H1 (cell line): ENCODE data around the gene ASTL. TPM values are rescaled to one million over a fixed set of nuclear protein-coding genes. Genes with fewer than 3 reads are reported as not detected.

Experiments
- CTCF ChIA-PET: fragments of 300-600 bp; sonication (Branson Sonifier 250); formaldehyde crosslinking; loops from one replicate; lab custom pipeline; 2021; ENCODE audit not compliant: partially characterized antibody; lab: Charles Lee
- POLR2A ChIA-PET: fragments of 300-600 bp; sonication (Branson Sonifier 250); formaldehyde crosslinking; loops from one replicate; lab custom pipeline; 2021; ENCODE audit warnings: inconsistent platforms; ENCODE audit not compliant: partially characterized antibody; lab: Charles Lee
- DNase-seq, 2 experiments: peaks; one replicate each; pipeline versions ENCODE4 v3.0.0 to v3.0.0-alpha.2; 2010 to 2022; ENCODE audit warnings: low spot score in 2 of 2, low read depth in 1 of 2, mixed read lengths in 1 of 2
- FAIRE-seq: peaks from 2 replicates; lab custom pipeline; 2011; peaks lifted over from hg19 to GRCh38; lab: Jason Lieb, UNC
- H2AFZ ChIP-seq: 2 replicates; pipeline ENCODE4 v1.8.1; 2012; ENCODE audit warnings: low read length, inconsistent platforms
- H2AK5ac ChIP-seq: 2 replicates; pipeline ENCODE4 v1.6.1; 2013; ENCODE audit warnings: low read depth, low read length
- H2BK120ac ChIP-seq: replicated peaks from 2 replicates; pipeline ENCODE3; 2013; ENCODE audit warnings: low read depth, low read length, inconsistent platforms
- H2BK12ac ChIP-seq: 2 replicates; pipeline ENCODE4 v1.6.1; 2013; ENCODE audit warnings: low read depth, low read length
- H2BK15ac ChIP-seq: 2 replicates; pipeline ENCODE4 v1.6.1; 2013; ENCODE audit warnings: low read length
- H2BK20ac ChIP-seq: 2 replicates; pipeline ENCODE4 v1.6.1; 2013; ENCODE audit warnings: low read length
- H2BK5ac ChIP-seq: 2 replicates; pipeline ENCODE4 v1.6.1; 2013; ENCODE audit warnings: low read depth, low read length
- H3K14ac ChIP-seq: 2 replicates; pipeline ENCODE4 v1.6.1; 2013; ENCODE audit warnings: inconsistent platforms; ENCODE audit not compliant: insufficient read length
- H3K18ac ChIP-seq: 2 replicates; pipeline ENCODE4 v1.6.1; 2013; ENCODE audit warnings: low read length; ENCODE audit errors: extremely low read depth
- H3K23ac ChIP-seq: 2 replicates; pipeline ENCODE4 v1.6.1; 2013; ENCODE audit warnings: inconsistent platforms; ENCODE audit not compliant: insufficient read length
- H3K23me2 ChIP-seq: 2 replicates; pipeline ENCODE4 v1.6.1; 2013; ENCODE audit warnings: low read depth, low read length
- H3K27ac ChIP-seq: 2 replicates; pipeline ENCODE4 v1.6.1; 2011; ENCODE audit warnings: low read depth, low read length, inconsistent platforms
- H3K27me3 ChIP-seq, 4 experiments: replicated peaks in 1 of 4; 1 replicate in 1 of 4; 2 replicates in 3 of 4; pipeline versions ENCODE4 v1.6.1 to v1.8.1; 2011 to 2013; ENCODE audit warnings: low read length in 3 of 4, mild to moderate bottlenecking in 3 of 4, inconsistent platforms in 2 of 4, mixed read lengths in 2 of 4, moderate library complexity in 1 of 4; ENCODE audit not compliant: control insufficient read depth in 3 of 4, insufficient read depth in 3 of 4; ENCODE audit errors: extremely low read depth in 1 of 4
- H3K36me3 ChIP-seq, 4 experiments: 2 replicates each; pipeline versions ENCODE4 v1.6.1 to v1.8.1; 2011 to 2013; ENCODE audit warnings: mild to moderate bottlenecking in 4 of 4, low read length in 3 of 4, moderate library complexity in 2 of 4, control low read depth in 1 of 4, inconsistent platforms in 1 of 4; ENCODE audit not compliant: insufficient read depth in 4 of 4, control insufficient read depth in 2 of 4
- H3K4ac ChIP-seq: replicated peaks from 2 replicates; pipeline ENCODE3; 2013; ENCODE audit warnings: low read length, low read depth, mixed read lengths, inconsistent platforms; ENCODE audit not compliant: insufficient read length
- H3K4me1 ChIP-seq, 4 experiments: replicated peaks in 1 of 4; 1 replicate in 1 of 4; 2 replicates in 3 of 4; pipeline versions ENCODE4 v1.6.1 to v1.8.1; 2011 to 2013; ENCODE audit warnings: low read length in 3 of 4, inconsistent platforms in 2 of 4, mixed read lengths in 1 of 4; ENCODE audit not compliant: insufficient read depth in 4 of 4, control insufficient read depth in 3 of 4
- H3K4me2 ChIP-seq, 2 experiments: 2 replicates each; pipeline versions ENCODE4 v1.6.1 to v1.8.1; 2011 to 2013; ENCODE audit warnings: low read depth in 2 of 2, low read length in 2 of 2, control low read depth in 1 of 2, inconsistent platforms in 1 of 2, mild to moderate bottlenecking in 1 of 2; ENCODE audit not compliant: insufficient read depth in 1 of 2
- H3K4me3 ChIP-seq, 4 experiments: fragments of 200-600, 300-600 bp in 1 of 4; sonication (generic), shearing (Covaris generic), sonication (Bioruptor Twin) in 1 of 4; 2 replicates each; pipeline versions ENCODE4 v1.5.1 to v1.8.1; 2011 to 2016; ENCODE audit warnings: low read length in 4 of 4, low read depth in 3 of 4, control low read depth in 2 of 4, inconsistent platforms in 2 of 4, mild to moderate bottlenecking in 2 of 4, mixed read lengths in 1 of 4, moderate library complexity in 1 of 4; ENCODE audit not compliant: insufficient read depth in 2 of 4; ENCODE audit errors: extremely low read depth in 1 of 4
- H3K56ac ChIP-seq: replicated peaks from 2 replicates; pipeline ENCODE3; 2013; ENCODE audit warnings: low read depth, mild to moderate bottlenecking, mixed read lengths, low read length, inconsistent platforms; ENCODE audit not compliant: insufficient read length
- H3K79me1 ChIP-seq: 2 replicates; pipeline ENCODE4 v1.6.1; 2013; ENCODE audit warnings: low read depth, low read length, control low read depth
- H3K79me2 ChIP-seq, 2 experiments: 2 replicates each; pipeline versions ENCODE4 v1.6.1 to v1.8.1; 2012 to 2013; ENCODE audit warnings: low read length in 2 of 2, mild to moderate bottlenecking in 2 of 2, inconsistent platforms in 1 of 2; ENCODE audit not compliant: insufficient read depth in 2 of 2, control insufficient read depth in 1 of 2
- H3K9ac ChIP-seq, 4 experiments: replicated peaks in 1 of 4; 1 replicate in 1 of 4; 2 replicates in 3 of 4; pipeline versions ENCODE4 v1.6.1 to v1.8.1; 2011 to 2013; ENCODE audit warnings: low read depth in 3 of 4, low read length in 3 of 4, control low read depth in 2 of 4, mild to moderate bottlenecking in 2 of 4, moderate library complexity in 2 of 4, inconsistent platforms in 1 of 4; ENCODE audit errors: extremely low read depth in 1 of 4
- H3K9me3 ChIP-seq, 2 experiments: 2 replicates each; pipeline versions ENCODE4 v1.6.1 to v1.8.1; 2012 to 2013; ENCODE audit warnings: mild to moderate bottlenecking in 2 of 2, moderate library complexity in 2 of 2, control low read depth in 1 of 2, inconsistent platforms in 1 of 2, low read depth in 1 of 2, low read length in 1 of 2, mixed read lengths in 1 of 2; ENCODE audit not compliant: insufficient read depth in 2 of 2
- H4K20me1 ChIP-seq, 2 experiments: replicated peaks in 1 of 2; 2 replicates each; pipeline versions ENCODE3 to v1.8.1; 2011 to 2013; ENCODE audit warnings: inconsistent platforms in 2 of 2, low read length in 2 of 2, mild to moderate bottlenecking in 1 of 2; ENCODE audit not compliant: insufficient read depth in 2 of 2, control insufficient read depth in 1 of 2
- H4K5ac ChIP-seq: 2 replicates; pipeline ENCODE4 v1.6.1; 2013; ENCODE audit warnings: low read length, low read depth, mixed read lengths, inconsistent platforms; ENCODE audit not compliant: insufficient read length
- H4K8ac ChIP-seq: 2 replicates; pipeline ENCODE4 v1.8.0; 2013; ENCODE audit warnings: mild to moderate bottlenecking, moderate library complexity, low read length, inconsistent platforms; ENCODE audit not compliant: insufficient read depth; ENCODE audit errors: extremely low read depth
- H4K91ac ChIP-seq: replicated peaks from 2 replicates; pipeline ENCODE3; 2013; ENCODE audit warnings: low read length, mixed read lengths, inconsistent platforms; ENCODE audit not compliant: insufficient read length
- CBX8 ChIP-seq: fragments of 300-800, 300-1000 bp; sonication (generic); IDR thresholded peaks from 2 replicates; pipeline ENCODE4 v1.7.1; 2016; ENCODE audit warnings: low read depth, low read length, borderline replicate concordance
- CHD1 ChIP-seq: IDR thresholded peaks from 2 replicates; pipeline ENCODE4 v1.6.1; 2012; ENCODE audit warnings: low read depth, low read length, improper control_type of control experiment
- CHD2 ChIP-seq: IDR thresholded peaks from 2 replicates; pipeline ENCODE4 v1.6.1; 2012; ENCODE audit warnings: low read length, improper control_type of control experiment
- EP300 ChIP-seq, 2 experiments: IDR thresholded peaks; 1 replicate in 1 of 2; 2 replicates in 1 of 2; pipeline ENCODE4 v1.6.1; 2011 to 2012; ENCODE audit warnings: low read depth in 2 of 2, low read length in 2 of 2, mild to moderate bottlenecking in 2 of 2, borderline replicate concordance in 1 of 2, inconsistent platforms in 1 of 2, moderate library complexity in 1 of 2
- MAFK ChIP-seq: IDR thresholded peaks from 2 replicates; pipeline ENCODE4 v1.6.1; 2012; ENCODE audit warnings: low read depth, mild to moderate bottlenecking, improper control_type of control experiment, low read length
- POU5F1 ChIP-seq: IDR thresholded peaks from 2 replicates; pipeline ENCODE4 v1.6.1; 2011; ENCODE audit warnings: low read depth, mild to moderate bottlenecking, low read length, moderate library complexity
- RFX5 ChIP-seq: IDR thresholded peaks from 2 replicates; pipeline ENCODE4 v1.6.1; 2011; ENCODE audit warnings: low read depth, low read length, improper control_type of control experiment, borderline replicate concordance
- RXRA ChIP-seq: IDR thresholded peaks from 2 replicates; pipeline ENCODE4 v1.6.1; 2011; ENCODE audit warnings: low read depth, mild to moderate bottlenecking, low read length, moderate library complexity; ENCODE audit not compliant: insufficient read depth
- TEAD4 ChIP-seq: IDR thresholded peaks from 2 replicates; pipeline ENCODE4 v1.6.1; 2012; ENCODE audit warnings: low read depth, low read length, inconsistent platforms, mixed read lengths
- ZNF274 ChIP-seq: IDR thresholded peaks from 2 replicates; pipeline ENCODE4 v1.7.0; 2012; ENCODE audit warnings: low read length, borderline replicate concordance; ENCODE audit errors: extremely low read depth
- WGBS, 2 experiments: shearing (Covaris generic) in 1 of 2; methylation state at CpG; one replicate each; pipeline versions ENCODE4 v1.1.6 to v1.1.7; 2013 to 2015; ENCODE audit warnings: low lambda C conversion rate in 2 of 2, mixed read lengths in 2 of 2, inconsistent platforms in 1 of 2, low coverage in 1 of 2, missing lambda C conversion rate in 1 of 2; ENCODE audit not compliant: insufficient replicate concordance in 2 of 2, insufficient coverage in 1 of 2, insufficient read length in 1 of 2; ENCODE audit errors: extremely low coverage in 1 of 2, missing lambda C conversion rate in 1 of 2; 5-methylcytosine and 5-hydroxymethylcytosine counted together
- polyA plus RNA-seq, 7 experiments: library from polyadenylated mRNA; depleted of rRNA in 3 of 7; stranded (reverse) in 5 of 7; unstranded in 2 of 7; fragments of >200 nt in 5 of 7; fragments of 200-250 nt in 2 of 7; gene quantifications; 1 replicate in 5 of 7; 2 replicates in 1 of 7; 4 replicates in 1 of 7; pipeline versions ENCODE4 v1.2.1 to v1.2.3, GENCODE V29; 2011 to 2013; ENCODE audit warnings: missing spikeins in 2 of 7, mixed read lengths in 2 of 7
- total RNA-seq: library from RNA; stranded (reverse); fragmentation: NEBNext Ultra II Directional; extraction: Animal tissue kit (Norgen Biotek cat#: 25700); gene quantifications from 2 replicates; pipeline ENCODE4 v1.2.1, GENCODE V29; 2021
- TF ChIP-seq, protein P1 (sequence below): IDR thresholded peaks from 2 replicates; pipeline ENCODE4 v1.6.1; 2011; ENCODE audit warnings: low read length, improper control_type of control experiment

ASTL gene
- total and polyA plus RNA-seq, 2 of the 8 experiments (the other 6 are each of a cell fraction or from before 2014, with no cell fraction given) = 0.60 to 1.4 TPM

DNA sequence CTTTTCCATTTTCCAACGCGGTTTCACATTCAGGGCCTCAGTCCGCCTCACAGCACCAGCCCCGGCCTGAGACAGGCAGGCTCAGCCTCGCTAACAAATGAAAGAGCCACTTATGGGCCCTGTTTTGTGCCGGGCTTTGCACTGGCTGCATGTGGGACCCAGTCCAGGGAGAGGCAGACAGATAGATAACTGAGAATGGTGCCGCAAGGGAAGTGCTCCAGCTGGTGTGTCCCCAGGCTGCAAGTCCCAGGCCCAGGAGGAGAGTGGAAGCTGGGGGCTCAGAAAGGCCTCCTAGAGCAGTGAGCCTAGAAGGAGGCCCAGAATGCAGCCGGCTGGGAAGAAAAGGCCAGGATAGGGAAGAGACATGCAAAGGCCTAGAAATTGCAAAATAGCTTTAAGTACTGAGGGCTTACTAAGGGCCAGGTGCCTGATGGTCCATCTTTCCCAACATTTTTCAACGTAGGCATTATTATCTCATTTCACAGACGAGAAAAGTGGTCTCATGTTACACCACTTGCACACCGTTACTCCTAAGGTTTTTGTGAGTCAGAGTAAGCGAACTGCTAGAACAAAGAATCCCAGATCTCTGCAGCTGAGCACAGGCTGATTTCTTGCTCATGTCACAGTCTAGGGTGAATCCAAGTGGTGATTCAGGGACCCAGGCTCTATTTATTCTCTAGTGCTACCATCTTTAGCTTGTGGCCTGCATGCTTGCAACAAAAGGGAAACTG lies 47.9 kb downstream of the ASTL start:
- Histone ChIP-seq H3K23me2 (no peaks in the 10 kb centered on the region), H3K4me2 (no peak overlapping the region), H4K91ac (no peak overlapping the region), H2AFZ (peak overlapping the region; percentile 89), H4K8ac (no peak overlapping the region), H3K56ac (no peak overlapping the region), H2AK5ac (no peak overlapping the region), H2BK15ac (no peak overlapping the region; the same call in 1 of the 2 replicates), H4K5ac (no peak overlapping the region), H3K79me2 (no peaks in the 10 kb centered on the region), H3K18ac (no peak overlapping the region), H4K20me1 (no peaks in the 10 kb centered on the region), H3K23ac (no peak overlapping the region), H3K4me1 (peaks cover 3 to 24% (median 10%) of the 10 kb centered on the region in 4 experiments), H2BK20ac (no peak overlapping the region), H3K14ac (no peak overlapping the region), H3K27ac (no peak overlapping the region), H2BK5ac (0 out of 2 replicates have a peak overlapping the region, but pooled peaks have one; percentile 35), H3K79me1 (no peaks in the 10 kb centered on the region), H3K36me3 (no peaks in the 10 kb centered on the region), H3K9me3 (no peaks in the 10 kb centered on the region), H3K27me3 (no peaks in the 10 kb centered on the region; a peak in 1 of 7 replicates), H3K9ac (no peak overlapping the region), H3K4me3 (no peak overlapping the region), H2BK120ac (no peak overlapping the region), H2BK12ac (peak overlapping the region; percentile 31; the same call in 1 of the 2 replicates), H3K4ac (no peak overlapping the region)
- WGBS, 2 experiments = 83% methylated on average over 12 of the region's 12 CpGs; no CpG with 5 or more reads in 1 of the 2 experiments
- ChIA-PET CTCF (interaction anchor here (0.6 to 3.0 kb wide), 10 partner anchors 10 to 84 kb away, joined by 3 to 12 read pairs (median 4); no protein-coding TSS in a partner anchor), POLR2A (no interaction called here)
- FAIRE-seq (no peak), DNase-seq (peak in 1 of 2 experiments; percentile 45)
- no peak for TF ChIP-seq RFX5
- no peak for TF ChIP-seq TEAD4
- no peak for TF ChIP-seq MAFK
- TF ChIP-seq, protein P1, sequence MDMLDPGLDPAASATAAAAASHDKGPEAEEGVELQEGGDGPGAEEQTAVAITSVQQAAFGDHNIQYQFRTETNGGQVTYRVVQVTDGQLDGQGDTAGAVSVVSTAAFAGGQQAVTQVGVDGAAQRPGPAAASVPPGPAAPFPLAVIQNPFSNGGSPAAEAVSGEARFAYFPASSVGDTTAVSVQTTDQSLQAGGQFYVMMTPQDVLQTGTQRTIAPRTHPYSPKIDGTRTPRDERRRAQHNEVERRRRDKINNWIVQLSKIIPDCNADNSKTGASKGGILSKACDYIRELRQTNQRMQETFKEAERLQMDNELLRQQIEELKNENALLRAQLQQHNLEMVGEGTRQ = no peak
- TF ChIP-seq ZNF274 = no peak
- no peak for TF ChIP-seq RXRA
- no peak for TF ChIP-seq CHD1
- TF ChIP-seq EP300 (IDR thresholded peaks at IDR 0.05; ENCODE audit: borderline replicate concordance in 1 of 2, low read depth in 2 of 2, low read length in 2 of 2) = no peak
- TF ChIP-seq CHD2 = no peak
- no peak for TF ChIP-seq CBX8
- no peak for TF ChIP-seq POU5F1
